Measurements from ENCODE around the gene PTP4A1. TPM values are rescaled to one million over a fixed set of nuclear protein-coding genes. Genes with fewer than 3 reads are reported as not detected.

The PTP4A1 gene
- total RNA-seq, 1 donor from 2014 or later = 143 TPM

DNA sequence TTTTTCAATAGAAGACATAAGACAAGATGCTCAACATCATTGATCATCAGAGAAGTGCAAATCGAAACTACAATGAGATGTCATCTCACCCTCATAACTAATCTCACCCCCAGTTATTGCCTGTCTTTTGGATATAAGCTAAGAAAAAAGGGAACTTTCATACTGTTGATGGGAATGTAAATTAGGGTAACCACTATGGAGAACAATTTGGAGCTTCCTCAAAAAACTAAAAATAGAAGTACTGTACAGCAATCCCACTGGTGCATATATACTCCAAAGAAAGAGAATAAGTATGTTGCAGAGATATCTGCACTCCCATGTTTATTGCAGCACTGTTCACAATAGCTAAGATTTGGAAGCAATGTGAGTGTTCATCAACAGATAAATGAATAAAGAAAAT lies 37.0 kb downstream of the PTP4A1 start:
- Histone ChIP-seq H3K79me2 (ENCODE audit: insufficient read depth, low read length) (no peaks in the 10 kb centered on the region), H3K27ac (ENCODE audit: low read depth, low read length) (no peak overlapping the region), H3K9me3 (ENCODE audit: insufficient read depth, low read depth, low read length) (no peaks in the 10 kb centered on the region), H3K4me1 (ENCODE audit: insufficient read depth, low read length) (no peaks in the 10 kb centered on the region), H3K27me3 (ENCODE audit: insufficient read depth, low read length) (peaks cover 3% of the 10 kb centered on the region), H3K9ac (ENCODE audit: low read length) (no peak overlapping the region), H4K20me1 (ENCODE audit: insufficient read depth, low read length) (no peaks in the 10 kb centered on the region), H3K36me3 (ENCODE audit: insufficient read depth, low read length) (no peaks in the 10 kb centered on the region), H3K4me3 (ENCODE audit: insufficient read depth, low read depth, low read length) (no peak overlapping the region), H3K4me2 (ENCODE audit: low read length) (no peak overlapping the region), H2AFZ (ENCODE audit: low read depth, low read length) (no peak overlapping the region)
- Mint-ChIP-seq H3K36me3 (ENCODE audit: low read depth, unreplicated experiment) (no peaks in the 10 kb centered on the region), H3K9me3 (ENCODE audit: unreplicated experiment) (no peaks in the 10 kb centered on the region), H3K4me1 (ENCODE audit: low read depth, unreplicated experiment) (no peaks in the 10 kb centered on the region), H3K27me3 (ENCODE audit: low read depth, unreplicated experiment) (no peaks in the 10 kb centered on the region), H3K4me3 (ENCODE audit: unreplicated experiment) (no peak overlapping the region), H3K27ac (ENCODE audit: unreplicated experiment) (no peak overlapping the region)
- TF ChIP-seq EZH2 (IDR thresholded peaks at IDR 0.05; ENCODE audit: insufficient read depth, low read length) = no peak
- TF ChIP-seq, protein P1, sequence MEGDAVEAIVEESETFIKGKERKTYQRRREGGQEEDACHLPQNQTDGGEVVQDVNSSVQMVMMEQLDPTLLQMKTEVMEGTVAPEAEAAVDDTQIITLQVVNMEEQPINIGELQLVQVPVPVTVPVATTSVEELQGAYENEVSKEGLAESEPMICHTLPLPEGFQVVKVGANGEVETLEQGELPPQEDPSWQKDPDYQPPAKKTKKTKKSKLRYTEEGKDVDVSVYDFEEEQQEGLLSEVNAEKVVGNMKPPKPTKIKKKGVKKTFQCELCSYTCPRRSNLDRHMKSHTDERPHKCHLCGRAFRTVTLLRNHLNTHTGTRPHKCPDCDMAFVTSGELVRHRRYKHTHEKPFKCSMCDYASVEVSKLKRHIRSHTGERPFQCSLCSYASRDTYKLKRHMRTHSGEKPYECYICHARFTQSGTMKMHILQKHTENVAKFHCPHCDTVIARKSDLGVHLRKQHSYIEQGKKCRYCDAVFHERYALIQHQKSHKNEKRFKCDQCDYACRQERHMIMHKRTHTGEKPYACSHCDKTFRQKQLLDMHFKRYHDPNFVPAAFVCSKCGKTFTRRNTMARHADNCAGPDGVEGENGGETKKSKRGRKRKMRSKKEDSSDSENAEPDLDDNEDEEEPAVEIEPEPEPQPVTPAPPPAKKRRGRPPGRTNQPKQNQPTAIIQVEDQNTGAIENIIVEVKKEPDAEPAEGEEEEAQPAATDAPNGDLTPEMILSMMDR (IDR thresholded peaks at IDR 0.05; ENCODE audit: insufficient read depth, low read depth, low read length) = no peak
- no peak for FAIRE-seq
- DNase-seq (ENCODE audit: low read depth) = no peak

DNA sequence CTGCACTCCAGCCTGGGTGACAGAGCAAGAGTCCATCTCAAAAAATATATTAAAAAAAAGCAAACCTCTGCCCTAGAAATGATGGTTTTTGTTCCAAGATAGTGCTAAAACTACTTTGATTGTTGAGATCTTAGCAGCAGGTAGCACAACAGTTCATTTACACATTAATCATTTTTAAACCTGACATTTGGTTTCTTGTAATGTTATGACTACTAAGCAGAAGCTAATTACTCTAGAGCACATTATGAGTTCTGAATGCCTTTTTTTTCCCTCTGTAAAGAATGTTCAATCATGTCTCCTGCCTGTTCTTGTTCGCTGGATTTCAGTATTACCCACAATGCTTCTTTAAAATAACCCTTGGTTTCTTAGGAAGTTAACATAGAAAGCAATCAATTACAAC lies 38.7 kb downstream of the PTP4A1 start:
- H3K4me1 Mint-ChIP-seq (ENCODE audit: low read depth, unreplicated experiment) = no peaks in the 10 kb centered on the region
- no peaks in the 10 kb centered on the region for H3K4me1 ChIP-seq (ENCODE audit: insufficient read depth, low read length)
- no peak overlapping the region for H2AFZ ChIP-seq (ENCODE audit: low read depth, low read length)
- no peak overlapping the region for H3K27ac ChIP-seq (ENCODE audit: low read depth, low read length)
- no peaks in the 10 kb centered on the region for H3K79me2 ChIP-seq (ENCODE audit: insufficient read depth, low read length)
- no peak overlapping the region for H3K9ac ChIP-seq (ENCODE audit: low read length)
- H3K4me2 ChIP-seq (ENCODE audit: low read length) = no peak overlapping the region
- no peak for TF ChIP-seq EZH2 (IDR thresholded peaks at IDR 0.05; ENCODE audit: insufficient read depth, low read length)
- TF ChIP-seq, protein P1 (IDR thresholded peaks at IDR 0.05; ENCODE audit: insufficient read depth, low read depth, low read length) = no peak
- no peak overlapping the region for H3K27ac Mint-ChIP-seq (ENCODE audit: unreplicated experiment)
- H3K36me3 ChIP-seq (ENCODE audit: insufficient read depth, low read length) = no peaks in the 10 kb centered on the region
- H3K4me3 Mint-ChIP-seq (ENCODE audit: unreplicated experiment) = no peak overlapping the region
- no peaks in the 10 kb centered on the region for H3K9me3 ChIP-seq (ENCODE audit: insufficient read depth, low read depth, low read length)
- no peak for FAIRE-seq
- H4K20me1 ChIP-seq (ENCODE audit: insufficient read depth, low read length) = no peaks in the 10 kb centered on the region
- H3K27me3 ChIP-seq (ENCODE audit: insufficient read depth, low read length) = peaks cover 3% of the 10 kb centered on the region
- H3K27me3 Mint-ChIP-seq (ENCODE audit: low read depth, unreplicated experiment) = no peaks in the 10 kb centered on the region
- H3K36me3 Mint-ChIP-seq (ENCODE audit: low read depth, unreplicated experiment) = no peaks in the 10 kb centered on the region
- DNase-seq (ENCODE audit: low read depth) = no peak
- no peak overlapping the region for H3K4me3 ChIP-seq (ENCODE audit: insufficient read depth, low read depth, low read length)
- no peaks in the 10 kb centered on the region for H3K9me3 Mint-ChIP-seq (ENCODE audit: unreplicated experiment)

DNA sequence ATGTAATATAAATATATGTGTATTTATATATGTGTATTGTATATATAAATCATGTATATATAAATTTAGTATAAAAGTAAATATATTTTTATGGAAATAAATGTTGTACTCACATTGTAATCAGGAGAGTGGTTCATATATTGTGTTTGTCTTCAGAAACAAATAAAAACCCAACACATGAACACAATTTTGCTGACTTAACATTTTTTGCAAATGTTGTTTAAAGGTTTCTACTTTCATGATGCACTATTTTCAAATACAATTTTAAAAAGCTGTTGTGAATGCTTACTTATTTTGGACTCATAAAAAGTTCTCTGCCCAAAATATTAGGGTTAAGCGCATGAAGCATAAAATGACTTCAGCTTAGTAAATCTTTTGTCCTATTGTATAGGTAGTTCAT lies 39.3 kb downstream of the PTP4A1 start:
- FAIRE-seq = no peak

More for the DNA sequence above, 39.3 kb downstream of the PTP4A1 start:
- H3K9ac ChIP-seq (ENCODE audit: low read length) = no peak overlapping the region
- Mint-ChIP-seq H3K4me3 (ENCODE audit: unreplicated experiment) (no peak overlapping the region), H3K4me1 (ENCODE audit: low read depth, unreplicated experiment) (no peaks in the 10 kb centered on the region), H3K36me3 (ENCODE audit: low read depth, unreplicated experiment) (no peaks in the 10 kb centered on the region), H3K27me3 (ENCODE audit: low read depth, unreplicated experiment) (peaks cover 3% of the 10 kb centered on the region), H3K27ac (ENCODE audit: unreplicated experiment) (no peak overlapping the region), H3K9me3 (ENCODE audit: unreplicated experiment) (no peaks in the 10 kb centered on the region)
- no peaks in the 10 kb centered on the region for H3K4me1 ChIP-seq (ENCODE audit: insufficient read depth, low read length)
- no peak overlapping the region for H3K4me2 ChIP-seq (ENCODE audit: low read length)
- H3K36me3 ChIP-seq (ENCODE audit: insufficient read depth, low read length) = no peaks in the 10 kb centered on the region
- no peak overlapping the region for H3K4me3 ChIP-seq (ENCODE audit: insufficient read depth, low read depth, low read length)
- no peaks in the 10 kb centered on the region for H4K20me1 ChIP-seq (ENCODE audit: insufficient read depth, low read length)
- no peaks in the 10 kb centered on the region for H3K79me2 ChIP-seq (ENCODE audit: insufficient read depth, low read length)
- H3K27me3 ChIP-seq (ENCODE audit: insufficient read depth, low read length) = peaks cover 3% of the 10 kb centered on the region
- no peak overlapping the region for H3K27ac ChIP-seq (ENCODE audit: low read depth, low read length)
- H2AFZ ChIP-seq (ENCODE audit: low read depth, low read length) = no peak overlapping the region
- no peak for TF ChIP-seq EZH2 (IDR thresholded peaks at IDR 0.05; ENCODE audit: insufficient read depth, low read length)
- TF ChIP-seq, protein P1 (IDR thresholded peaks at IDR 0.05; ENCODE audit: insufficient read depth, low read depth, low read length) = no peak
- no peaks in the 10 kb centered on the region for H3K9me3 ChIP-seq (ENCODE audit: insufficient read depth, low read depth, low read length)
- DNase-seq (ENCODE audit: low read depth) = no peak
